Epithelial cell of esophagus (primary cell): ENCODE data around the gene ZNF280B.

Experiments
- DNase-seq: peaks from one replicate; pipeline ENCODE4 v3.0.0; 2010; ENCODE audit warnings: low read depth
- H3K4me3 ChIP-seq: 2 replicates; pipeline ENCODE4 v1.5.1; 2011; ENCODE audit warnings: mild to moderate bottlenecking, low read length, control low read depth
- CTCF ChIP-seq: IDR thresholded peaks from 2 replicates; pipeline ENCODE4 v1.5.1; 2011; ENCODE audit warnings: low read depth, mild to moderate bottlenecking, low read length, control low read depth, inconsistent platforms; ENCODE audit not compliant: insufficient read depth; ENCODE audit errors: missing control alignments

The ZNF280B gene

GRCh38 chr22:22553141-22553540, 44.6 kb upstream of the ZNF280B start:
- DNase-seq = no peak
- H3K4me3 ChIP-seq = no peak overlapping the region
- TF ChIP-seq CTCF = no peak

GRCh38 chr22:22552630-22553029, 44.1 kb upstream of the ZNF280B start:
- TF ChIP-seq CTCF = no peak
- no peak for DNase-seq

GRCh38 chr22:22550789-22551434, 42.4 kb upstream of the ZNF280B start:
- DNase-seq = no peak
- no peak for TF ChIP-seq CTCF
- H3K4me3 ChIP-seq = no peak overlapping the region

More at GRCh38 chr22:22552630-22553029, 44.1 kb upstream of the ZNF280B start:
- H3K4me3 ChIP-seq = no peak overlapping the region

GRCh38 chr22:22548910-22549309, 40.4 kb upstream of the ZNF280B start:
- DNase-seq = no peak
- no peak for TF ChIP-seq CTCF
- H3K4me3 ChIP-seq = no peak overlapping the region

GRCh38 chr22:22548317-22548716, 39.8 kb upstream of the ZNF280B start:
- DNase-seq = no peak
- no peak for TF ChIP-seq CTCF

GRCh38 chr22:22547692-22548300, 39.3 kb upstream of the ZNF280B start:
- TF ChIP-seq CTCF = no peak
- DNase-seq = no peak
- H3K4me3 ChIP-seq = no peak overlapping the region

More at GRCh38 chr22:22548317-22548716, 39.8 kb upstream of the ZNF280B start:
- no peak overlapping the region for H3K4me3 ChIP-seq

- H3K4me3 ChIP-seq = no peak overlapping the region
- no peak for DNase-seq
- no peak for TF ChIP-seq CTCF
Measured at GRCh38 chr22:22547226-22547625, 38.7 kb upstream of the ZNF280B start.
